Measurements from ENCODE around the gene TM4SF20. TPM values are rescaled to one million over a fixed set of nuclear protein-coding genes. Genes with fewer than 3 reads are reported as not detected.

Gene TM4SF20, protein sequence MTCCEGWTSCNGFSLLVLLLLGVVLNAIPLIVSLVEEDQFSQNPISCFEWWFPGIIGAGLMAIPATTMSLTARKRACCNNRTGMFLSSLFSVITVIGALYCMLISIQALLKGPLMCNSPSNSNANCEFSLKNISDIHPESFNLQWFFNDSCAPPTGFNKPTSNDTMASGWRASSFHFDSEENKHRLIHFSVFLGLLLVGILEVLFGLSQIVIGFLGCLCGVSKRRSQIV
- not detected for total RNA-seq

DNA sequence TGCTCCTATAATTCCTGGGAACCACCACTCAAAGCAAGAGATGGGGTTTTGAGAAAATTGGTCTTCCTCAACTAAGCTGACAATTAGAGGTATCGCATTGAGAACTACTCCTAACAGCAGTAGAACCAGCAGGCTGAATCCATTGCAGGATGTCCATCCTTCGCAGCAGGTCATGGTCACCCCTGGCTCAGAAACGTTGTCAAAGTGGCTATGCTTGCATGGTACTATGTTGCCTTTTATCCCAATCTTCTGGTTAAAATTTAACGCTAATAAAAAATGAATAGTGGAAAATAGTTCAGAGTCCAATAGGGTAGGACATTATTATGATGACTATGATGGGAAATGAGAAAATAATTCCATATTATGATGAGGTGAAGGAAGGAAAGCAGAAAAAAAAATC, at the start of gene TM4SF20:
Gene TM4SF20, minus strand, starts transcription at position 212 of the 400 bp plus-strand sequence. Its CDS starts 38 bp downstream, at position 174.
- Histone ChIP-seq H3K27me3 (peaks cover 35% of the 10 kb centered on the region), H3K36me3 (no peaks in the 10 kb centered on the region), H3K9me3 (no peaks in the 10 kb centered on the region), H3K4me3 (no peak within 1 kb of the TSS), H3K4me1 (no peaks in the 10 kb centered on the region), H3K27ac (no peak within 1 kb of the TSS)
- no peak for ATAC-seq
- WGBS, 2 donors (ENCODE audit: low coverage in 1 of 2) = 80 to 93% methylated on average over 1 to 4 of the region's 4 CpGs
- TF ChIP-seq EP300 (IDR thresholded peaks at IDR 0.05) = no peak
- TF ChIP-seq, protein P1, sequence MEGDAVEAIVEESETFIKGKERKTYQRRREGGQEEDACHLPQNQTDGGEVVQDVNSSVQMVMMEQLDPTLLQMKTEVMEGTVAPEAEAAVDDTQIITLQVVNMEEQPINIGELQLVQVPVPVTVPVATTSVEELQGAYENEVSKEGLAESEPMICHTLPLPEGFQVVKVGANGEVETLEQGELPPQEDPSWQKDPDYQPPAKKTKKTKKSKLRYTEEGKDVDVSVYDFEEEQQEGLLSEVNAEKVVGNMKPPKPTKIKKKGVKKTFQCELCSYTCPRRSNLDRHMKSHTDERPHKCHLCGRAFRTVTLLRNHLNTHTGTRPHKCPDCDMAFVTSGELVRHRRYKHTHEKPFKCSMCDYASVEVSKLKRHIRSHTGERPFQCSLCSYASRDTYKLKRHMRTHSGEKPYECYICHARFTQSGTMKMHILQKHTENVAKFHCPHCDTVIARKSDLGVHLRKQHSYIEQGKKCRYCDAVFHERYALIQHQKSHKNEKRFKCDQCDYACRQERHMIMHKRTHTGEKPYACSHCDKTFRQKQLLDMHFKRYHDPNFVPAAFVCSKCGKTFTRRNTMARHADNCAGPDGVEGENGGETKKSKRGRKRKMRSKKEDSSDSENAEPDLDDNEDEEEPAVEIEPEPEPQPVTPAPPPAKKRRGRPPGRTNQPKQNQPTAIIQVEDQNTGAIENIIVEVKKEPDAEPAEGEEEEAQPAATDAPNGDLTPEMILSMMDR (IDR thresholded peaks at IDR 0.05) = no peak
- no peak for TF ChIP-seq POLR2AphosphoS5 (IDR thresholded peaks at IDR 0.05)
- no peak for TF ChIP-seq POLR2A (IDR thresholded peaks at IDR 0.05)

DNA sequence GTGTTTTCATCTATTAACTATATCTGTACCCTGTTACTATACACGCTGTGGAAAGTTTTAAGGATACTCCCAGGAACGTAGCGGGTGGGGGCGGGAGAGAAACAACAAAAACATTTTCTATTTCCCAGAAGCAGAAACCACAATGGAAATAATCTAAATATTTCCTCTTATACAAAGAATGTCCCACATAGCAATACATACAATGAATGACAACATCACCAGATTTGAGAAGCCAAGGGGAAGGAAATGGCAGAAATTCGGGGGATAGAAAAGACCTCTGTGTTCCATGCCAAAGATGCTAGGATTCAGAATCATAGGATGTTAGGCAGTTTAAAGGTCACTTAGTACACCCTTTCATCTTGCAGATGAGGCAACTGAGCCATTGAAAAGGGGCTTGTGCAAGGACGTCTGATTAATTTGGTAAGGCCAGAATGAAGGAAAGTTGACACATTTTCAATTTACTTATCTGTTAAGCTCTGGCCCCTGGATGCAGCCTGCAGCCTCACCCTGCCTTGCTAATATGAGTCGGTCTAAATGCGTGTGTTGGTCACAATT, 49.7 kb upstream of the TM4SF20 start:
- no peak overlapping the region for H3K4me3 ChIP-seq
- 65 to 74% methylated on average over 2 to 8 of the region's 8 CpGs for WGBS, 2 donors (ENCODE audit: low coverage in 1 of 2)
- no peaks in the 10 kb centered on the region for H3K4me1 ChIP-seq

DNA sequence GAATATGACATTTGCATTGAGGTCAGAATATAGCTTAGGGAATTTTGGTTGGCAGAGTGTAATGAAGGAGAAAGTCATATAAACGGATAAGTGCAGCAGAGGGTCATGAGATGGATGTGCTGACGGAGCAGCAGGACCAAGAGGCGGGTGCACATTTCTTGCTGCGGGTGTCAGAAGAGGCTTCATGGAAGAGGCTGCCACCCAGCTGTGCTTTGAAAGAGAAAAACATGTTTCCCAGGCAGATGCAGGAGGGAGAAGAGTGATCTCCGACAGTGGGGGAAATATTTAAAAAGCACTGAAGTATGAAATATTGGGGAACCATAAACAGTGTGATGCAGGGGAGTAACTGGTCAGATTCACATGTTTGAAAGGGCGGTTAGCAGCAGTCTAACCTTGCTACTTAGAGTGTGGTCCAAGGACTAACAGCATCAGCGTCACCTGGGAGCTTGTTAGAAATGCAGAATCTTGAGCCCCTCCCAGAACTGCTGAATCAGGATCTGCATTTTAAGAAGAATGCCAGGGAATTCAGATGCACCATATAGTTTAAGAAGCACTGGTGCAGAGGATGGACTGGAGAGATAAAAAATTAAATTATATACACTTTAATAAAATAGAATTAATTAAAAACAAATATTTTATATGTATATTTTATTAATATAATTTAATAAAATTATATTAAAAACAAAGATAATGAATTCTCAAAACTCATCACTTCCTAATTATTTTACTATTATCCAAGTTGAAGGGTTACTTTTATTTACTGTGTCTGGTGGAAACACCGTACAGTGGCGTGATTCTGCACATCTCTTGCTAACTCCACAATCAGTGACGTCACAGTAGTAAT, 44.8 kb upstream of the TM4SF20 start:
- no peaks in the 10 kb centered on the region for H3K27me3 ChIP-seq
- TF ChIP-seq POLR2A (IDR thresholded peaks at IDR 0.05) = no peak
- TF ChIP-seq POLR2AphosphoS5 (IDR thresholded peaks at IDR 0.05) = no peak
- no peak for TF ChIP-seq EP300 (IDR thresholded peaks at IDR 0.05)
- TF ChIP-seq, protein P1 (IDR thresholded peaks at IDR 0.05) = no peak

More for the DNA sequence above, 49.7 kb upstream of the TM4SF20 start:
- Histone ChIP-seq H3K27me3 (no peaks in the 10 kb centered on the region), H3K36me3 (no peaks in the 10 kb centered on the region), H3K27ac (no peak overlapping the region), H3K9me3 (peaks cover 0 to 18% (median 0%) of the 10 kb centered on the region in 3 donors)
- no peak for ATAC-seq
- TF ChIP-seq POLR2A (IDR thresholded peaks at IDR 0.05) = no peak
- no peak for TF ChIP-seq EP300 (IDR thresholded peaks at IDR 0.05)
- TF ChIP-seq, protein P1 (IDR thresholded peaks at IDR 0.05) = no peak
- no peak for TF ChIP-seq POLR2AphosphoS5 (IDR thresholded peaks at IDR 0.05)

DNA sequence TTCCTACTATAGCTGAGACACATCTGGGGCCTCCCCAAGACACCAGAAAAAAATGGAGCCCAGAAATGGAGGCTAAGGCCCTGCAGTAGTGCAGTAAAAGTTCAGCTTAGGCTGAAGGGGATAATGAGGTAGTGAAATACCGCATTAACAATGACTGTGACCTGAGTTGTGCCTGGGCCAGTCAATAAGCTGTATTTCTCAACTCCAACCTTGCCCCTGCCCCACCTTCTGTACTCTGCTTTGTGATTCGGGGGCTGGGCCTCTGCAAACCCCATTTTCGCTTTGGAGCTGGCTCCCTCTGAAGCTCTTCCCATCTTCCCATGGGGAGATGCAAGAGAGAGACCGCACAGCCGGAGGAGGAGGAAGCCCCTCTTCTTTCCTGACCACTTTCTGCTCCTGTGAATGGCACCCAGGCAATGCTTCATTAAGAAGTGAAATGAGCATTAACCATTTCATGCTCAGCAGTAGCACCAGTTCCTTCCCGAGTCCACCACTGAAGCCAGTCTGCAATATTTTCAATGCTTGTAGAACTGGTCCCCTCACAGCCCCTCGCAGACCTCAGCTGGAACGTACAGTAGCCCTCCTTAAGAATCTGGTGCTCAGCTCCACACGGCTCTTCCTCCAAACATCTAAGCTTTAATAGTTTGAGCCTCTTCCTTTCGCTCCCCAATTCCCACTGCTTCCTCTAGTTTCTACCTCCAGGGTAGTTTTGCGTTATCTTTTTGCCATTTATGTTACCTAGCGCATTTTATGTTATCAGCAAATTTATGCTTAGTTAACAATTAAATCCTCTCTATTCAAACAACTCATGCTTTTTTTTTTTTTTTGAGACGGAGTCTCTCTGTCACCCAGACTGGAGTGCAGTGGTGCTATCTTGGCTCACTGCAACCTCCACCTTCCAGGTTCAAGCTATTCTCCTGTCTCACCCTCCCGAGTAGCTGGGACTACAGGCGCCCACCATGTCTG, 41.3 kb upstream of the TM4SF20 start:
- Histone ChIP-seq H3K4me1 (no peaks in the 10 kb centered on the region), H3K27me3 (no peaks in the 10 kb centered on the region), H3K9me3 (no peaks in the 10 kb centered on the region), H3K4me3 (no peak overlapping the region), H3K27ac (no peak overlapping the region), H3K36me3 (no peaks in the 10 kb centered on the region)
- TF ChIP-seq, protein P1 (IDR thresholded peaks at IDR 0.05) = no peak
- TF ChIP-seq POLR2A (IDR thresholded peaks at IDR 0.05) = no peak
- TF ChIP-seq EP300 (IDR thresholded peaks at IDR 0.05) = no peak
- WGBS, 2 donors (ENCODE audit: low coverage in 1 of 2) = 78 to 94% methylated on average over 3 to 14 of the region's 15 CpGs
- ATAC-seq = no peak

More for the DNA sequence above, 44.8 kb upstream of the TM4SF20 start:
- 56 to 60% methylated on average over 9 to 10 of the region's 10 CpGs for WGBS, 2 donors (ENCODE audit: low coverage in 1 of 2)
- H3K36me3 ChIP-seq = no peaks in the 10 kb centered on the region
- ATAC-seq = no peak
- H3K4me1 ChIP-seq = no peaks in the 10 kb centered on the region
- no peak overlapping the region for H3K4me3 ChIP-seq
- no peak overlapping the region for H3K27ac ChIP-seq
- no peaks in the 10 kb centered on the region for H3K9me3 ChIP-seq
